Keratinocyte (primary cell): ENCODE results near the gene POU2F2.

Source experiments
- EZH2 ChIP-seq: IDR thresholded peaks from one replicate; pipeline ENCODE4 v1.6.1; 2012; ENCODE audit warnings: inconsistent platforms, mild to moderate bottlenecking, low read length, moderate library complexity
- TF ChIP-seq, protein P1 (sequence below), 3 experiments: IDR thresholded peaks in 1 of 3; conservative IDR thresholded peaks in 1 of 3; optimal IDR thresholded peaks in 1 of 3; 2 replicates in 2 of 3; 3 replicates in 1 of 3; pipeline versions ENCODE3 to v1.5.1; 2011; ENCODE audit warnings: low read length in 3 of 3, mild to moderate bottlenecking in 3 of 3, moderate library complexity in 2 of 3, control low read depth in 1 of 3, inconsistent platforms in 1 of 3; ENCODE audit not compliant: insufficient read depth in 2 of 3; ENCODE audit errors: extremely low read depth in 1 of 3

DNA sequence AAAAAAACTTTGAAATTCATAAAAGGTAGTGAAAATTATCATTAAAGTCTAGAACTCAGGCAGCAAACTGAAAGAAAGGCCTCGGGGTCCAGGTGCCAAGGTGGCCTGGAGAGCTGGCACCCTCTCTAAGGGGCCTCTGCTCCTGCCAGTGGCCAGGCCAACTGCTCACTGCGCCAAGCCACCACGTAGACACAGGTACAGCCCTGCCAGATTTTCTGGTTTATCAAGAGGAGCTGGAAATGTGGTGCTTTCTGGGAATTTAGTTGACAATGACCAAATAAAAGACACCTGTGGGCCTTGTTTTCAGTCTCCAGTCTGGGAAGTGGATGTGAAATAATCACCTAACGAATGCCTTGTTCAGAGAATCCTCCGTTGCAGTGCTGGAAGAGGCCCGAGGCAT is 33.5 kb downstream of the POU2F2 start:
- TF ChIP-seq, protein P1, sequence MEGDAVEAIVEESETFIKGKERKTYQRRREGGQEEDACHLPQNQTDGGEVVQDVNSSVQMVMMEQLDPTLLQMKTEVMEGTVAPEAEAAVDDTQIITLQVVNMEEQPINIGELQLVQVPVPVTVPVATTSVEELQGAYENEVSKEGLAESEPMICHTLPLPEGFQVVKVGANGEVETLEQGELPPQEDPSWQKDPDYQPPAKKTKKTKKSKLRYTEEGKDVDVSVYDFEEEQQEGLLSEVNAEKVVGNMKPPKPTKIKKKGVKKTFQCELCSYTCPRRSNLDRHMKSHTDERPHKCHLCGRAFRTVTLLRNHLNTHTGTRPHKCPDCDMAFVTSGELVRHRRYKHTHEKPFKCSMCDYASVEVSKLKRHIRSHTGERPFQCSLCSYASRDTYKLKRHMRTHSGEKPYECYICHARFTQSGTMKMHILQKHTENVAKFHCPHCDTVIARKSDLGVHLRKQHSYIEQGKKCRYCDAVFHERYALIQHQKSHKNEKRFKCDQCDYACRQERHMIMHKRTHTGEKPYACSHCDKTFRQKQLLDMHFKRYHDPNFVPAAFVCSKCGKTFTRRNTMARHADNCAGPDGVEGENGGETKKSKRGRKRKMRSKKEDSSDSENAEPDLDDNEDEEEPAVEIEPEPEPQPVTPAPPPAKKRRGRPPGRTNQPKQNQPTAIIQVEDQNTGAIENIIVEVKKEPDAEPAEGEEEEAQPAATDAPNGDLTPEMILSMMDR (optimal IDR thresholded peaks at IDR 0.05 in 1 of 3, IDR thresholded peaks at IDR 0.05 in 1 of 3, conservative IDR thresholded peaks at IDR 0.05 in 1 of 3; ENCODE audit: extremely low read depth in 1 of 3, insufficient read depth in 2 of 3, low read length in 3 of 3): no peak
- TF ChIP-seq EZH2: no peak
